Measurements from ENCODE around the gene BICRA. TPM values are rescaled to one million over a fixed set of nuclear protein-coding genes. Genes with fewer than 3 reads are reported as not detected.

The BICRA gene
- total and polyA plus RNA-seq, 9 of the 15 experiments (the other 6 are each of a cell fraction or from before 2014, with no cell fraction given), result 0.01 to 8.8 (median 1.2) TPM

- Histone ChIP-seq H3K4me3 (no peak overlapping the region), H3K36me3 (ENCODE audit: control insufficient read depth, insufficient read depth, low read length) (no peaks in the 10 kb centered on the region), H3K4me2 (ENCODE audit: insufficient read depth, low read length) (no peak overlapping the region), H3K9ac (ENCODE audit: insufficient read depth in 1 of 2, low read depth in 2 of 2, low read length in 2 of 2) (no peak overlapping the region), H4K20me1 (replicated peaks; ENCODE audit: control insufficient read depth, insufficient read depth, low read length) (no peaks in the 10 kb centered on the region), H3K9me1 (ENCODE audit: control insufficient read depth, insufficient read depth, low read length) (no peaks in the 10 kb centered on the region), H3K4me1 (replicated peaks in 1 of 2; ENCODE audit: control insufficient read depth in 2 of 2, insufficient read depth in 2 of 2, low read length in 2 of 2) (no peaks in the 10 kb centered on the region), H3K27me3 (ENCODE audit: control insufficient read depth in 2 of 2, insufficient read depth in 2 of 2, low read length in 2 of 2) (peaks cover 2 to 11% of the 10 kb centered on the region in 2 experiments; a peak in 2 of 5 replicates), H3K79me2 (ENCODE audit: control insufficient read depth, insufficient read depth, low read length) (no peaks in the 10 kb centered on the region), H3K27ac (ENCODE audit: extremely low read depth, low read depth, low read length) (no peak overlapping the region), H3K9me3 (replicated peaks; ENCODE audit: control insufficient read depth, insufficient read depth, low read depth, low read length) (peaks cover 6% of the 10 kb centered on the region), H2AFZ (ENCODE audit: low read depth, low read length) (no peak overlapping the region)
- ChIA-PET CTCF (ENCODE audit: low intra/inter-chr PET ratio) (no interaction called here), POLR2A (no interaction called here)
- no peak for ATAC-seq
- no peak for FAIRE-seq
- intact Hi-C loops (cut with micrococcal nuclease) (no loop called here), in situ Hi-C loops (cut with MboI) (no loop called here)
- WGBS (ENCODE audit: insufficient coverage, low coverage, missing lambda C conversion rate), result 2% methylated on average over 6 of the region's 6 CpGs
- no peak for DNase-seq (ENCODE audit: extremely low read depth in 1 of 4, low spot score in 3 of 4)
- BruUV-seq (replicated peaks), result no TSS peak
- peak; percentile 68; the same call in 1 of the 2 replicates for TF ChIP-seq ZNF263 (CRISPR knock-in tag; IDR thresholded peaks at IDR 0.05; ENCODE audit: borderline replicate concordance)
- TF ChIP-seq ZNF512 (tag; IDR thresholded peaks at IDR 0.05), result peak; percentile 83
- no peak for TF ChIP-seq SNAPC5 (CRISPR knock-in tag; IDR thresholded peaks at IDR 0.05)
These were observed 27.2 kb upstream of the BICRA start for GRCh38 chr19:47581605-47582319.

Measured in K562 (cell line).